ENCODE results near the gene CFAP74. TPM values are rescaled to one million over a fixed set of nuclear protein-coding genes. Genes with fewer than 3 reads are reported as not detected.

The CFAP74 gene
- total RNA-seq, 1 experiment from 2014 or later = not detected

GRCh38 chr1:2042830-2043773 is 39.5 kb upstream of the CFAP74 start:
- Histone ChIP-seq H3K27me3 (ENCODE audit: low read length) (no peaks in the 10 kb centered on the region), H4K20me1 (ENCODE audit: insufficient read depth, low read depth, low read length) (0 out of 2 replicates have a peak, but pooled peaks cover 3% of the 10 kb centered on the region), H3K9me3 (ENCODE audit: low read length) (no peaks in the 10 kb centered on the region), H3K27ac (ENCODE audit: low read length) (no peak overlapping the region), H3K9me2 (replicated peaks; ENCODE audit: insufficient read depth, low read length) (no peaks in the 10 kb centered on the region), H3K4me3 (ENCODE audit: low read length) (no peak overlapping the region), H3K4me1 (ENCODE audit: low read length) (no peaks in the 10 kb centered on the region), H3K9ac (ENCODE audit: low read length) (no peak overlapping the region), H3K4me2 (ENCODE audit: low read depth, low read length, poor library complexity, severe bottlenecking) (no peak overlapping the region), H3K36me3 (ENCODE audit: insufficient read depth, low read length) (no peaks in the 10 kb centered on the region), H2AFZ (ENCODE audit: low read length) (no peak overlapping the region), H3K79me2 (ENCODE audit: low read length) (no peaks in the 10 kb centered on the region)
- DNase-seq = no peak

DNA sequence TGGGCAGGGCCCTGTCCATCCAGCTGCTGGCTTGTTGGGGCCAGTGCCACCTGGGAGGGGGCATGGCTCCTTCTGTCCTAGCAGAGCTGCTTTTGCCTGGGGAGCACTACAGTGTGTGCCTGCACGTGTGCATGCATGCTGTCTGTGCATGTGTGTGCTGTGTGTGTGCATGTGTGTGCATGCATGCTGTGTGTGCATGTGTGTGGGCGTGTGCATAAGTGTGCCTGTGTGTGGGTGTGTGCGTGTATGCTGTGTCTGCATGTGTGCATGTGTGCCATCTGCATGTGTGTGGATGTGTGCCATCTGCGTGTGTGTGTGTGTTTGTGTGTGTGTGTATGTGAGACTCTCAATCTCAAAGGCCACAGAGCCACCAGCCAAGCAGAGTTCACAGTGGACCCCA is 38.3 kb upstream of the CFAP74 start:
- no peak overlapping the region for H3K4me3 ChIP-seq (ENCODE audit: low read length)
- H3K9me2 ChIP-seq (replicated peaks; ENCODE audit: insufficient read depth, low read length) = no peaks in the 10 kb centered on the region
- no peaks in the 10 kb centered on the region for H3K9me3 ChIP-seq (ENCODE audit: low read length)
- H3K9ac ChIP-seq (ENCODE audit: low read length) = no peak overlapping the region
- no peak for DNase-seq
- no peak overlapping the region for H3K27ac ChIP-seq (ENCODE audit: low read length)
- no peaks in the 10 kb centered on the region for H3K4me1 ChIP-seq (ENCODE audit: low read length)
- H3K79me2 ChIP-seq (ENCODE audit: low read length) = no peaks in the 10 kb centered on the region
- H3K27me3 ChIP-seq (ENCODE audit: low read length) = no peaks in the 10 kb centered on the region
- 0 out of 2 replicates have a peak, but pooled peaks cover 3% of the 10 kb centered on the region for H4K20me1 ChIP-seq (ENCODE audit: insufficient read depth, low read depth, low read length)
- H2AFZ ChIP-seq (ENCODE audit: low read length) = no peak overlapping the region
- no peaks in the 10 kb centered on the region for H3K36me3 ChIP-seq (ENCODE audit: insufficient read depth, low read length)
- H3K4me2 ChIP-seq (ENCODE audit: low read depth, low read length, poor library complexity, severe bottlenecking) = no peak overlapping the region

DNA sequence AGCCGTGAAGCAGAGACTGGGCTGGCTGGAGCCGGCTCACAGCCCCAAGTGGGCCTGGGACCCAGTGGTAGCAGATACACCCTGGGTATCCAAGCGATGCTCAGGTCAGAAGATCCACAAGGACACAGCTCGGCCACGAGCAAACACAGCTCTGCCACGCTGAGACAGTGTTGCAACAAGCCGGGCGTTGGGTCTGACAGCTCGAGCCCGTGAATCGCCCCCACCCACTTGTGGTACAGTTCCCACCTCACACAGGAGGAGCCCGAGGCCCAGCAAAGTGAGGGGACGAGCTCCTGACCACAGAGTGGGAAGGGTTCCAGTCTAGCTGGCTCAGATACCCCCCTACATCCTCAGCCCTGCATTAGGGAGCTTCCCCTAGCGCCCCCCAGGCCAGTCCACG is 37.7 kb upstream of the CFAP74 start:
- H3K9ac ChIP-seq (ENCODE audit: low read length) = no peak overlapping the region
- H2AFZ ChIP-seq (ENCODE audit: low read length) = no peak overlapping the region
- no peaks in the 10 kb centered on the region for H3K9me3 ChIP-seq (ENCODE audit: low read length)
- H4K20me1 ChIP-seq (ENCODE audit: insufficient read depth, low read depth, low read length) = 0 out of 2 replicates have a peak, but pooled peaks cover 3% of the 10 kb centered on the region
- H3K4me3 ChIP-seq (ENCODE audit: low read length) = no peak overlapping the region
- H3K27me3 ChIP-seq (ENCODE audit: low read length) = no peaks in the 10 kb centered on the region
- no peak overlapping the region for H3K27ac ChIP-seq (ENCODE audit: low read length)
- no peaks in the 10 kb centered on the region for H3K79me2 ChIP-seq (ENCODE audit: low read length)
- no peaks in the 10 kb centered on the region for H3K4me1 ChIP-seq (ENCODE audit: low read length)
- no peaks in the 10 kb centered on the region for H3K36me3 ChIP-seq (ENCODE audit: insufficient read depth, low read length)
- no peaks in the 10 kb centered on the region for H3K9me2 ChIP-seq (replicated peaks; ENCODE audit: insufficient read depth, low read length)
- no peak overlapping the region for H3K4me2 ChIP-seq (ENCODE audit: low read depth, low read length, poor library complexity, severe bottlenecking)
- DNase-seq = no peak

GRCh38 chr1:2039251-2039650 is 35.7 kb upstream of the CFAP74 start:
- Histone ChIP-seq H3K9me3 (ENCODE audit: low read length) (no peaks in the 10 kb centered on the region), H3K27me3 (ENCODE audit: low read length) (no peaks in the 10 kb centered on the region)
- DNase-seq = no peak

GRCh38 chr1:2038229-2038628 is 34.6 kb upstream of the CFAP74 start:
- no peak overlapping the region for H3K4me3 ChIP-seq (ENCODE audit: low read length)
- H3K9me3 ChIP-seq (ENCODE audit: low read length) = no peaks in the 10 kb centered on the region
- H3K9me2 ChIP-seq (replicated peaks; ENCODE audit: insufficient read depth, low read length) = no peaks in the 10 kb centered on the region

More at GRCh38 chr1:2039251-2039650, 35.7 kb upstream of the CFAP74 start:
- Histone ChIP-seq H3K9me2 (replicated peaks; ENCODE audit: insufficient read depth, low read length) (no peaks in the 10 kb centered on the region), H3K4me1 (ENCODE audit: low read length) (no peaks in the 10 kb centered on the region), H3K79me2 (ENCODE audit: low read length) (no peaks in the 10 kb centered on the region), H4K20me1 (ENCODE audit: insufficient read depth, low read depth, low read length) (no peaks in the 10 kb centered on the region), H3K9ac (ENCODE audit: low read length) (no peak overlapping the region), H3K27ac (ENCODE audit: low read length) (no peak overlapping the region), H3K4me3 (ENCODE audit: low read length) (no peak overlapping the region), H3K4me2 (ENCODE audit: low read depth, low read length, poor library complexity, severe bottlenecking) (no peak overlapping the region), H3K36me3 (ENCODE audit: insufficient read depth, low read length) (no peaks in the 10 kb centered on the region), H2AFZ (ENCODE audit: low read length) (no peak overlapping the region)

GRCh38 chr1:2037314-2037979 is 33.9 kb upstream of the CFAP74 start:
- Histone ChIP-seq H3K4me2 (ENCODE audit: low read depth, low read length, poor library complexity, severe bottlenecking) (no peak overlapping the region), H3K9ac (ENCODE audit: low read length) (no peak overlapping the region), H4K20me1 (ENCODE audit: insufficient read depth, low read depth, low read length) (no peaks in the 10 kb centered on the region), H3K36me3 (ENCODE audit: insufficient read depth, low read length) (no peaks in the 10 kb centered on the region), H3K4me1 (ENCODE audit: low read length) (no peaks in the 10 kb centered on the region), H3K79me2 (ENCODE audit: low read length) (no peaks in the 10 kb centered on the region), H2AFZ (ENCODE audit: low read length) (no peak overlapping the region), H3K9me3 (ENCODE audit: low read length) (no peaks in the 10 kb centered on the region), H3K9me2 (replicated peaks; ENCODE audit: insufficient read depth, low read length) (no peaks in the 10 kb centered on the region), H3K27ac (ENCODE audit: low read length) (no peak overlapping the region), H3K27me3 (ENCODE audit: low read length) (no peaks in the 10 kb centered on the region), H3K4me3 (ENCODE audit: low read length) (no peak overlapping the region)
- no peak for DNase-seq

More at GRCh38 chr1:2038229-2038628, 34.6 kb upstream of the CFAP74 start:
- Histone ChIP-seq H3K36me3 (ENCODE audit: insufficient read depth, low read length) (no peaks in the 10 kb centered on the region), H3K9ac (ENCODE audit: low read length) (no peak overlapping the region), H3K27ac (ENCODE audit: low read length) (no peak overlapping the region), H4K20me1 (ENCODE audit: insufficient read depth, low read depth, low read length) (no peaks in the 10 kb centered on the region), H3K4me2 (ENCODE audit: low read depth, low read length, poor library complexity, severe bottlenecking) (no peak overlapping the region), H2AFZ (ENCODE audit: low read length) (no peak overlapping the region), H3K27me3 (ENCODE audit: low read length) (no peaks in the 10 kb centered on the region), H3K4me1 (ENCODE audit: low read length) (no peaks in the 10 kb centered on the region), H3K79me2 (ENCODE audit: low read length) (no peaks in the 10 kb centered on the region)
- DNase-seq = no peak

DNA sequence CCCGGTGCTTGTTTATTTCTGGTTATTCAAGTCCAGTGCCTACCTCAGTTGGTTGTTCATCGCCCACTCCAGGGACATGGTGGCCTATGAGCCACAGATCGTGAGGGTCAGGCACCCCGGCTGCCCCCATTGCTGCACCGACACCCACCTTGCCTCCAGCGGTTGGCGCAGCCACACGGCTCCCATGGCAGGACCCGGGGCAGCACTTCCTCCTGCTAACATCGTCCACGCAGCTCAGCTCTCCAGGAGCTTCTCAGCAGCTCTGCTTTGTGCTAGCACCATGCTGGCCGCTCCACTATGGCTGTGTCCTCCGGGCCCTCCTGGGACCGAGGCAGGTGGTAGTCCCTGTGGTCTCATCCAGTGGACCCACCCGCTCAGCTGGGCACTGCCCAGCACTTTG is 32.7 kb upstream of the CFAP74 start:
- DNase-seq = no peak
- no peaks in the 10 kb centered on the region for H3K9me3 ChIP-seq (ENCODE audit: low read length)
- no peak overlapping the region for H2AFZ ChIP-seq (ENCODE audit: low read length)
- no peaks in the 10 kb centered on the region for H3K36me3 ChIP-seq (ENCODE audit: insufficient read depth, low read length)
- no peak overlapping the region for H3K4me2 ChIP-seq (ENCODE audit: low read depth, low read length, poor library complexity, severe bottlenecking)
- H3K9me2 ChIP-seq (replicated peaks; ENCODE audit: insufficient read depth, low read length) = no peaks in the 10 kb centered on the region
- no peaks in the 10 kb centered on the region for H4K20me1 ChIP-seq (ENCODE audit: insufficient read depth, low read depth, low read length)
- H3K4me3 ChIP-seq (ENCODE audit: low read length) = no peak overlapping the region
- H3K9ac ChIP-seq (ENCODE audit: low read length) = no peak overlapping the region
- no peaks in the 10 kb centered on the region for H3K27me3 ChIP-seq (ENCODE audit: low read length)
- no peaks in the 10 kb centered on the region for H3K79me2 ChIP-seq (ENCODE audit: low read length)
- no peaks in the 10 kb centered on the region for H3K4me1 ChIP-seq (ENCODE audit: low read length)
- no peak overlapping the region for H3K27ac ChIP-seq (ENCODE audit: low read length)

GRCh38 chr1:2033165-2033564 is 29.6 kb upstream of the CFAP74 start:
- Histone ChIP-seq H3K4me2 (ENCODE audit: low read depth, low read length, poor library complexity, severe bottlenecking) (no peak overlapping the region), H4K20me1 (ENCODE audit: insufficient read depth, low read depth, low read length) (no peaks in the 10 kb centered on the region), H3K9me2 (replicated peaks; ENCODE audit: insufficient read depth, low read length) (no peaks in the 10 kb centered on the region), H2AFZ (ENCODE audit: low read length) (no peak overlapping the region), H3K9me3 (ENCODE audit: low read length) (no peaks in the 10 kb centered on the region), H3K4me1 (ENCODE audit: low read length) (no peaks in the 10 kb centered on the region), H3K36me3 (ENCODE audit: insufficient read depth, low read length) (no peaks in the 10 kb centered on the region), H3K79me2 (ENCODE audit: low read length) (no peaks in the 10 kb centered on the region), H3K27me3 (ENCODE audit: low read length) (no peaks in the 10 kb centered on the region), H3K4me3 (ENCODE audit: low read length) (no peak overlapping the region), H3K27ac (ENCODE audit: low read length) (no peak overlapping the region), H3K9ac (ENCODE audit: low read length) (no peak overlapping the region)
- no peak for DNase-seq

All from Karpas-422 (cell line).